NB4 (cell line): ENCODE data around the gene PARD6G.

Experiments
- MYC ChIP-seq: IDR thresholded peaks from 2 replicates; pipeline ENCODE4 v1.6.1; 2011; ENCODE audit warnings: low read depth, low read length
- POLR2A ChIP-seq: IDR thresholded peaks from 2 replicates; pipeline ENCODE4 v1.6.1; 2011; ENCODE audit warnings: mild to moderate bottlenecking; ENCODE audit not compliant: insufficient read length; ENCODE audit errors: extremely low read depth
- TF ChIP-seq, protein P1 (sequence below): IDR thresholded peaks from one replicate; pipeline ENCODE4 v1.5.1; 2012; ENCODE audit warnings: low read depth, low read length
- TF ChIP-seq, protein P2 (sequence below): IDR thresholded peaks from 2 replicates; pipeline ENCODE4 v1.6.1; 2011; ENCODE audit warnings: low read depth, low read length

DNA sequence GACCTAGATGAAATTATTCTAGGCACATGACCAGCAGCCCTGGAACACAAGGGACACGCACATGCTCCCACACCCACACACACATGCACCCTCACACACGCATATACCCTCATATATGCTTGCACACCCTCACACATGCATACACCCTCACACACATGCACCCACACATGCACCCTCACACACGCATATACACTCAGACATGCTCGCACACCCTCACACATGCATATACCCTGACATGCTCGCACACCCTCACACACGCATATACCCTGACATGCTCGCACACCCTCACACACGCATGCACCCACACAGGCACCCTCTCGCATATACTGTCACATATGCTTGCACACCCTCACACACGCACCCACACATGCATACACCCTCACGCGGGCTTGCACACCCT lies 61.8 kb downstream of the PARD6G start:
- TF ChIP-seq, protein P1, sequence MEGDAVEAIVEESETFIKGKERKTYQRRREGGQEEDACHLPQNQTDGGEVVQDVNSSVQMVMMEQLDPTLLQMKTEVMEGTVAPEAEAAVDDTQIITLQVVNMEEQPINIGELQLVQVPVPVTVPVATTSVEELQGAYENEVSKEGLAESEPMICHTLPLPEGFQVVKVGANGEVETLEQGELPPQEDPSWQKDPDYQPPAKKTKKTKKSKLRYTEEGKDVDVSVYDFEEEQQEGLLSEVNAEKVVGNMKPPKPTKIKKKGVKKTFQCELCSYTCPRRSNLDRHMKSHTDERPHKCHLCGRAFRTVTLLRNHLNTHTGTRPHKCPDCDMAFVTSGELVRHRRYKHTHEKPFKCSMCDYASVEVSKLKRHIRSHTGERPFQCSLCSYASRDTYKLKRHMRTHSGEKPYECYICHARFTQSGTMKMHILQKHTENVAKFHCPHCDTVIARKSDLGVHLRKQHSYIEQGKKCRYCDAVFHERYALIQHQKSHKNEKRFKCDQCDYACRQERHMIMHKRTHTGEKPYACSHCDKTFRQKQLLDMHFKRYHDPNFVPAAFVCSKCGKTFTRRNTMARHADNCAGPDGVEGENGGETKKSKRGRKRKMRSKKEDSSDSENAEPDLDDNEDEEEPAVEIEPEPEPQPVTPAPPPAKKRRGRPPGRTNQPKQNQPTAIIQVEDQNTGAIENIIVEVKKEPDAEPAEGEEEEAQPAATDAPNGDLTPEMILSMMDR = no peak
- no peak for TF ChIP-seq POLR2A
- no peak for TF ChIP-seq MYC
- TF ChIP-seq, protein P2, sequence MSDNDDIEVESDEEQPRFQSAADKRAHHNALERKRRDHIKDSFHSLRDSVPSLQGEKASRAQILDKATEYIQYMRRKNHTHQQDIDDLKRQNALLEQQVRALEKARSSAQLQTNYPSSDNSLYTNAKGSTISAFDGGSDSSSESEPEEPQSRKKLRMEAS = no peak
